GM19238 (cell line): ENCODE measurements around the gene CEP112.
"Not testable (repeated sequence)": the region's sequence is repeated elsewhere in the genome, so short reads cannot be mapped to it uniquely, and the experiment has no call there.

Source experiments
- DNase-seq: peaks from one replicate; pipeline ENCODE4 v3.0.0; 2011; ENCODE audit warnings: low spot score; ENCODE audit not compliant: insufficient read length

The CEP112 gene

GRCh38 chr17:65742403-65743307 is 449.3 kb downstream of the CEP112 start:
- DNase-seq, result no peak

DNA sequence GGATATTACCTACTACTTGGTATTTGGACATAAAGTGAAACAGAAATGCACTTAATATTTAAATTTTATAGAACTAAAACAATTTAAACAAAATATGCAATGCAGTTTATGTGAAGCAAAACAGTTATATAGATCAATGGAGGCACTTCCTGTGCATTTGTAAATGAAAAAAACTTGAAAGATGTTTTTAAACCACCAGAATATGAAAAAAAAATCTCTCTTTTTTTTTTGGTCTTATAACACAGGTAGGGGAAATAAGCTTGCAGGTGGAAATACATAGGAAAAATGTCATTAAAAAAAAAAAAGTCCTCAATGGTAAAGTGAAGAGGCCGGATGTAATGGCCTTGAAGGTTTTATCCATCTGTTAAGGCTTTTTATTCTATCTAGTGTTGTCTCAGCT is 450.2 kb downstream of the CEP112 start:
- no peak for DNase-seq

GRCh38 chr17:65739034-65739433 is 452.9 kb downstream of the CEP112 start:
- no peak for DNase-seq

GRCh38 chr17:65737451-65737850 is 454.5 kb downstream of the CEP112 start:
- no peak for DNase-seq

- DNase-seq, result no peak
These were observed 458.6 kb downstream of the CEP112 start for GRCh38 chr17:65733314-65733713.

GRCh38 chr17:65732667-65733066 is 459.3 kb downstream of the CEP112 start:
- DNase-seq, result not testable (repeated sequence)

- DNase-seq, result no peak
These were observed 461.2 kb downstream of the CEP112 start for GRCh38 chr17:65730711-65731169.

DNA sequence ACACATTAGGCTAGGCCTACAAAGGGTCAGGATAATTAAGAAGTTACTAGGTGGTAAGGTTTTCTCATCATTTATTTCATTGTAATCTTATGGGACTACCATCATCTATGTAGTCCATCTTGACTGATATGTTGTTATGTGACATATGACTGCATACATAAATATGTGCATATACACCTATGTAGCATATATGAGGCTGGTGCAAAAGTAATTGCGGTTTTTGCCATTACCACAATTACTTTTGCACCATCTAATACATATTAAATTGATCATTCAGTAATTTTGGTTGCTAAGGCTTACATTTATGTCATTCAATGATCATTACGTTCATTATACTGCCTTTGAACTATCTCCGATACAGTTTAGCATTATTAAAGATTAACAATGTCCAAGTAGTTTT is 462.7 kb downstream of the CEP112 start:
- DNase-seq, result no peak

DNA sequence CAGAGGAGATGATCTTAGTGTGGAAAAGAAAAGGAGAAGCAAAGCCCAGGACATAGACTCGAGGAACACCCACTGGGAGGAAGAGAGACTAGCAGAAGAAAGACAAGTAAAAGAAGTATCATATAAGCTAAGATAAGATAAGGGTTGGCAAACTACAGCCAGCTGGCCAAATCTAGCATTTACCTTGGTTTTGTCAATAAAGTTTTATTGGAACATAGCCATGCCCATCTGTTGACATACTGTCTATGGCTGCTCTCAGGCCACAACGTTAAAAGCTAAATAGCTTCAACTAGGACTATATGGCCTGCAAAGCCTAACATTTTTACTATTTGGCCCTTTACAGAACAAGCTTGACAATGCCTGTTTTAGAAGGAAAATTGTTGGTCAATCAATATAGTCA is 464.1 kb downstream of the CEP112 start:
- no peak for DNase-seq

DNA sequence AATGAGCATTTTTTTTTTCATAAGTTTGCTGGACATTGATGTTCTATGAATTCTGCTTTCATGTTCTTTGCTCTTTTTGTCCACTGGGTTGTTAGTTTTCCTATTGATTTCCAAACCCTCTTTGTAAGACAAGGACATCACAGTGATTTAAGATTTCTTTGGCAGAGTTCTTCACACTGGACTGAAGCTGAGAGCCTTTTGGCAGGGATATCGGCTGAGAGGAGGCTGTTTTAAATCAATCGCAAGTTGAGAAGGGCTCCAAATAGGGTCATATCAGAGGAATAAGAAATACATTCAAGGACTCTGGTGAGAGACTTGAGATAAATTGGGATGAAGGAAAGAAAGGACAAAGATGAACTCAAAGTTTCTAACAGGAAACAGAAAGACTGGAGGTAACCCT is 464.7 kb downstream of the CEP112 start:
- DNase-seq, result no peak

GRCh38 chr17:65723431-65724151 is 468.3 kb downstream of the CEP112 start:
- no peak for DNase-seq

DNA sequence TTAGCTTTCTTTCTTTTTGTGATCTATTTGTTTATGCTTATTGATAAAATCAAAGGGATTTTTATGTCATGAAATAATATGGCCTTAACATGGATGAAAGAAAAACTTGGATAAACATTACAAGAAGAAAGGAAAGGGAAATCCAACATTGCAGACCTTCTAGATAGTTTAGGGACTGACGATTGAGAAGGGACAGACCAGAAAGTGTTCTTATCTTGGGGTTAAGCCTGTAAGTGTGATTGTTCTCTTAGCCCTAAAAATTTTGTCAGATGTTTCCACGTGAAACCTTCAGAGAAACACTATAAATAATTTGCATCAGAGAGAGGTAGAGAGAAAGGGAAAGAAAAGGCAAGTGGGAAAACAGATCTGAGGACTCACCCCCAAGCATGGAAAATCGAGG is 473.3 kb downstream of the CEP112 start:
- no peak for DNase-seq

GRCh38 chr17:65712383-65713267 is 479.3 kb downstream of the CEP112 start:
- DNase-seq, result no peak

GRCh38 chr17:65711671-65712276 is 480.2 kb downstream of the CEP112 start:
- DNase-seq, result no peak

DNA sequence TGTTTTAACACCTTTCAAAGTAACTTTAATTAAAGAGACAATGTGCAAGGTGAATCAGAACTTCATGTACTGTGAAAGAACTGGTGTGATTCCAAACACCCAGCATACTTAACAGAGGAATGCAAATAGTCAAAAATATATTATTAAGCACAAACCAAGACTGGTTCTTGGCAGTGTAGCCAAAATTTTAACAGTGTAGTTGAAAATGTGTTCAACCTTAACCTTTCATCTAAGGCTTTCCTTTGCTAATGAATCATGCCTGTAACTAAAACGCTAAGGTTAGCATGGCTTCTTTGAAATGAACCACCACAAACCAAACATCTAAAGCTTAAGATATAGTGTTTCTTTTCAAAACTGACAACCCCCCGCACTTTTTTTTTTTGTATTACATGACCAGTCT is 484.2 kb downstream of the CEP112 start:
- DNase-seq, result no peak

DNA sequence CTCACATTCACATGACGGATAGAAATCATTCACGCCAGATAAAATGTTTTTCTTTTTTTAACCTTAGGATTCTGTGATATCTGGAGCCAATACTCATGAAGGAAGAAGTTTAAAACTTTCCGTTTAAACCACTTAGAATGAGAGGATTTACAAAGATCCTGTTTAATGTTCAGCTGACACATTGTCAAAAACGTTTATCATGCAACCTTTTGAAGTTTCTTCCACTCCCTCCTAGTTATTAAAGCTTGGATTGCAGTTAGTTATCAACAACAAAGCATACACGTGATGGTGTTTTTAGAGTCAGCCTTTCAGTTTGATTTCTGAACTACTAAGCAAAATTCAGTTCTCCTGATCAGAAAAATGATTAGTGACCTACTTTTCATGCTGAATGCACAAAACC is 487.2 kb downstream of the CEP112 start:
- no peak for DNase-seq

DNA sequence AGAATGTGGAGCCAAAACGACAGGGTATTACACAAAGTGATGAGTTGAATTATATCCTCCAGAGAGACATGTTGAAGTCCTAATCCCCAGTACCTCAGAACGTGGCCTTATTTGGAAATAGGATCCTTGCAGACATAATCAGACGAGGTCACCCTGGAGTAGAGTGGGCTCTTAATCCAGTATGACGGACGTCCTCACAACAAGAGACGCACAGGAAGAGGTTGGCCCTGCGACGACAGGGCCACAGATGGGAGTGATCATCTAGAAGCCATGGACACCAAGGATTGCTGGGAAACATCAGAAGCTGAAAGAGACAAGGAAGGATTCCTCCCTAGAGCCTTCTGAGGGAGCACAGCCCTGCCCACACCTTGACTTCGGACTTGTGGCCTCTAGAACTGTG is 488.0 kb downstream of the CEP112 start:
- DNase-seq, result no peak

DNA sequence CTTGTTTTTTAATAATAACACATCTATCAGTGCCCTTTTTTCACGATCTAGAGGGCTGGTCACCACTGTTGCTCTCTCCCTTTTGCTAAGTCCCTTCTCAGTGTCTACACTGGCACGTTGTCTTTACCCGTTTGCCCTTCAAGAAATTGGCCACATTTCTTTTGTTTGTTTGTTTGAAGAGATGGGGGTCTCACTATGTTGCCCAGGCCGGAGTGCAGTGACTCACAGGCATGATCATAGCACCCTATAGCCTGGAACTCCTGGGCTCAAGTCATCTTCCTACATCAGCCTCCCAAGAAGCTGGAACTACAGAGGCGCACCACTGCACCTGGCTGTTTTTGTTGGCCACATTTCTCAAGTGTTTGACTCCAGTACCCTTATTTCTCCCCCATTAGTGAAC is 492.5 kb downstream of the CEP112 start:
- no peak for DNase-seq

- no peak for DNase-seq
These were observed 493.4 kb downstream of the CEP112 start for GRCh38 chr17:65698381-65699061.

DNA sequence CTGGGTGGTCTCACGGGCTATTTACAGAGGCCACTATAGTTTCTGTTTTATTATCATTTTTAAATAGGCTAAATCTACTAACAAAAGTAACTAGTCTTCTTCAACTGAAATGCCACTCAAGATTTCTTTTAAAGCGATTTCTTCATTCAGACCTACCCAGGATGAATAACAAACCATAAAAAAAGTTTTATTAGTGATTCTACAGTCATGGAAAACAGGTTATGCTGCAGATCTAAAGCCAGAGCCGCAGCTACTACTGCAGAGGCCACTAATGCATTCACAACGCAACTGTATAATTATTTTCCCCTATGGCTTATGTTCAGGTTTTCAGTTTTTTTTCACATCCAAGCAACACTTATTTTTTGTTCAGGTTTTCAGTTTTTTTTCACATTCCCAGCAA is 494.3 kb downstream of the CEP112 start:
- DNase-seq, result no peak
